ENCODE results near the gene NID2. TPM values are rescaled to one million over a fixed set of nuclear protein-coding genes. Genes with fewer than 3 reads are reported as not detected.

The NID2 gene
- 10 to 100 TPM in 1 of 8 experiments, 1 to 10 TPM in 5, under 1 TPM in 2; 0.63 to 91.1 (median 1.6) TPM for total RNA-seq

- WGBS, 10 experiments, result 0% methylated on average over 4 to 11 of the region's 57 CpGs; no CpG with 5 or more reads in 4 of the 10 experiments
- Histone ChIP-seq H3K4me1 (replicated peaks in 1 of 2) (peaks cover 4 to 6% of the 10 kb centered on the region in 2 donors), H3K27ac (no peak within 1 kb of the TSS)
These were observed at the start of gene NID2 for GRCh38 chr14:52068615-52069306. Gene NID2, minus strand, starts transcription at chr14:52069059. Its CDS starts 65 bp downstream, at chr14:52068994.

GRCh38 chr14:52117111-52117832 is 48.4 kb upstream of the NID2 start:
- H3K4me1 ChIP-seq (replicated peaks in 1 of 2), result peaks cover 3 to 5% of the 10 kb centered on the region in 2 donors
- no peak overlapping the region for H3K27ac ChIP-seq
- in situ Hi-C loops (cut with MboI; ENCODE audit: low pct_unique_long_range_greater_than_20kb in 2 of 9, low sequenced_read_pairs in 9 of 9, unreplicated experiment in 9 of 9), result no loop called here
- peak in 2 of 8 experiments; percentile 25 to 36 for ATAC-seq (replicated peaks in 6 of 8)
- no peak overlapping the region for H3K4me3 ChIP-seq
- 0 to 92% (median 80%) methylated on average over 1 to 13 of the region's 14 CpGs; no CpG with 5 or more reads in 1 of the 10 experiments for WGBS, 10 experiments

More at GRCh38 chr14:52068615-52069306, at the start of gene NID2:
- peak; percentile 87 to 96 (median 89) for ATAC-seq (replicated peaks in 6 of 8)
- peak within 1 kb of the TSS; percentile 34 to 49 (median 41) for H3K4me3 ChIP-seq
- in situ Hi-C loops (cut with MboI; ENCODE audit: low pct_unique_long_range_greater_than_20kb in 2 of 9, low sequenced_read_pairs in 9 of 9, unreplicated experiment in 9 of 9), result no loop called here

- no peak for ATAC-seq (replicated peaks in 6 of 8)
- H3K4me1 ChIP-seq (replicated peaks in 1 of 2), result peaks cover 3 to 5% of the 10 kb centered on the region in 2 donors
- in situ Hi-C loops (cut with MboI; ENCODE audit: low pct_unique_long_range_greater_than_20kb in 2 of 9, low sequenced_read_pairs in 9 of 9, unreplicated experiment in 9 of 9), result no loop called here
- no peak overlapping the region for H3K4me3 ChIP-seq
- no peak overlapping the region for H3K27ac ChIP-seq
These were observed 46.4 kb upstream of the NID2 start for GRCh38 chr14:52115286-52115685.

- H3K4me3 ChIP-seq, result no peak overlapping the region
- no peak for ATAC-seq (replicated peaks in 6 of 8)
- in situ Hi-C loops (cut with MboI; ENCODE audit: low pct_unique_long_range_greater_than_20kb in 2 of 9, low sequenced_read_pairs in 9 of 9, unreplicated experiment in 9 of 9), result no loop called here
- H3K27ac ChIP-seq, result no peak overlapping the region
- no peaks in the 10 kb centered on the region for H3K4me1 ChIP-seq (replicated peaks in 1 of 2)
These were observed 43.6 kb upstream of the NID2 start for GRCh38 chr14:52112336-52113018.

- in situ Hi-C loops (cut with MboI; ENCODE audit: low pct_unique_long_range_greater_than_20kb in 2 of 9, low sequenced_read_pairs in 9 of 9, unreplicated experiment in 9 of 9), result no loop called here
- WGBS, 10 experiments, result 42 to 100% (median 90%) methylated on average over 2 to 4 of the region's 4 CpGs; no CpG with 5 or more reads in 2 of the 10 experiments
These were observed 42.7 kb upstream of the NID2 start for GRCh38 chr14:52111583-52111982.

GRCh38 chr14:52110441-52111086 is 41.7 kb upstream of the NID2 start:
- in situ Hi-C loops (cut with MboI; ENCODE audit: low pct_unique_long_range_greater_than_20kb in 2 of 9, low sequenced_read_pairs in 9 of 9, unreplicated experiment in 9 of 9), result no loop called here
- Histone ChIP-seq H3K27ac (no peak overlapping the region), H3K4me1 (replicated peaks in 1 of 2) (no peaks in the 10 kb centered on the region), H3K4me3 (no peak overlapping the region)
- 63 to 100% (median 90%) methylated on average over 1 to 5 of the region's 5 CpGs; no CpG with 5 or more reads in 2 of the 10 experiments for WGBS, 10 experiments
- no peak for ATAC-seq (replicated peaks in 6 of 8)

More at GRCh38 chr14:52111583-52111982, 42.7 kb upstream of the NID2 start:
- H3K4me1 ChIP-seq (replicated peaks in 1 of 2), result no peaks in the 10 kb centered on the region
- peak in 2 of 8 experiments; percentile 56 to 63 for ATAC-seq (replicated peaks in 6 of 8)
- H3K4me3 ChIP-seq, result no peak overlapping the region
- H3K27ac ChIP-seq, result no peak overlapping the region

- no peak for ATAC-seq (replicated peaks in 6 of 8)
- H3K4me3 ChIP-seq, result no peak overlapping the region
- in situ Hi-C loops (cut with MboI; ENCODE audit: low pct_unique_long_range_greater_than_20kb in 2 of 9, low sequenced_read_pairs in 9 of 9, unreplicated experiment in 9 of 9), result no loop called here
- WGBS, 10 experiments, result 40 to 100% (median 80%) methylated on average over 1 of the region's 1 CpG; no CpG with 5 or more reads in 5 of the 10 experiments
- H3K4me1 ChIP-seq (replicated peaks in 1 of 2), result no peaks in the 10 kb centered on the region
- H3K27ac ChIP-seq, result no peak overlapping the region
These were observed 40.0 kb upstream of the NID2 start for GRCh38 chr14:52108823-52109222.

GRCh38 chr14:52106840-52107239 is 38.0 kb upstream of the NID2 start:
- in situ Hi-C loops (cut with MboI; ENCODE audit: low pct_unique_long_range_greater_than_20kb in 2 of 9, low sequenced_read_pairs in 9 of 9, unreplicated experiment in 9 of 9), result no loop called here
- Histone ChIP-seq H3K27ac (no peak overlapping the region), H3K4me3 (no peak overlapping the region), H3K4me1 (replicated peaks in 1 of 2) (no peaks in the 10 kb centered on the region)
- no peak for ATAC-seq (replicated peaks in 6 of 8)
- 45 to 97% (median 81%) methylated on average over 2 to 5 of the region's 5 CpGs for WGBS, 10 experiments

- Histone ChIP-seq H3K4me1 (replicated peaks in 1 of 2) (no peaks in the 10 kb centered on the region), H3K4me3 (no peak overlapping the region), H3K27ac (no peak overlapping the region)
- 70 to 100% (median 75%) methylated on average over 1 to 8 of the region's 8 CpGs; no CpG with 5 or more reads in 1 of the 10 experiments for WGBS, 10 experiments
- ATAC-seq (replicated peaks in 6 of 8), result no peak
- in situ Hi-C loops (cut with MboI; ENCODE audit: low pct_unique_long_range_greater_than_20kb in 2 of 9, low sequenced_read_pairs in 9 of 9, unreplicated experiment in 9 of 9), result no loop called here
These were observed 34.6 kb upstream of the NID2 start for GRCh38 chr14:52103416-52103815.

- WGBS, 10 experiments, result 70 to 92% (median 75%) methylated on average over 2 to 4 of the region's 4 CpGs
- Histone ChIP-seq H3K4me1 (replicated peaks in 1 of 2) (no peaks in the 10 kb centered on the region), H3K27ac (no peak overlapping the region), H3K4me3 (no peak overlapping the region)
- in situ Hi-C loops (cut with MboI; ENCODE audit: low pct_unique_long_range_greater_than_20kb in 2 of 9, low sequenced_read_pairs in 9 of 9, unreplicated experiment in 9 of 9), result no loop called here
- no peak for ATAC-seq (replicated peaks in 6 of 8)
These were observed 26.9 kb upstream of the NID2 start for GRCh38 chr14:52095794-52096193.

GRCh38 chr14:52095336-52095735 is 26.5 kb upstream of the NID2 start:
- WGBS, 10 experiments, result 62 to 100% (median 90%) methylated on average over 1 to 3 of the region's 3 CpGs; no CpG with 5 or more reads in 1 of the 10 experiments
- no peak overlapping the region for H3K27ac ChIP-seq
- in situ Hi-C loops (cut with MboI; ENCODE audit: low pct_unique_long_range_greater_than_20kb in 2 of 9, low sequenced_read_pairs in 9 of 9, unreplicated experiment in 9 of 9), result no loop called here
- ATAC-seq (replicated peaks in 6 of 8), result no peak
- H3K4me1 ChIP-seq (replicated peaks in 1 of 2), result no peaks in the 10 kb centered on the region
- H3K4me3 ChIP-seq, result no peak overlapping the region

GRCh38 chr14:52094546-52095271 is 25.9 kb upstream of the NID2 start:
- in situ Hi-C loops (cut with MboI; ENCODE audit: low pct_unique_long_range_greater_than_20kb in 2 of 9, low sequenced_read_pairs in 9 of 9, unreplicated experiment in 9 of 9), result no loop called here
- H3K4me3 ChIP-seq, result no peak overlapping the region
- WGBS, 10 experiments, result 0 to 82% (median 57%) methylated on average over 1 to 4 of the region's 4 CpGs
- no peak for ATAC-seq (replicated peaks in 6 of 8)
- no peaks in the 10 kb centered on the region for H3K4me1 ChIP-seq (replicated peaks in 1 of 2)
- no peak overlapping the region for H3K27ac ChIP-seq
